GM21526 (cell line): ENCODE measurements around the gene DMXL2.
"Not testable (repeated sequence)": the region's sequence is repeated elsewhere in the genome, so short reads cannot be mapped to it uniquely, and the experiment has no call there.

Experiments used
- ATAC-seq: cut with Tn5 transposase; IDR thresholded peaks from one replicate; pipeline ENCODE4 v1.9.1; 2021; ENCODE audit warnings: moderate library complexity; ENCODE audit not compliant: unreplicated experiment, low FRiP score

Gene DMXL2

GRCh38 chr15:51425517-51426040 is 197.0 kb downstream of the DMXL2 start:
- no peak for ATAC-seq

GRCh38 chr15:51424780-51425179 is 197.8 kb downstream of the DMXL2 start:
- ATAC-seq = no peak

- ATAC-seq = not testable (repeated sequence)
Measured at GRCh38 chr15:51423040-51423439, 199.5 kb downstream of the DMXL2 start.

- no peak for ATAC-seq
Measured at GRCh38 chr15:51416129-51416528, 206.4 kb downstream of the DMXL2 start.

GRCh38 chr15:51414256-51414860 is 208.2 kb downstream of the DMXL2 start:
- no peak for ATAC-seq

- no peak for ATAC-seq
Measured at GRCh38 chr15:51405693-51406523, 216.7 kb downstream of the DMXL2 start.

GRCh38 chr15:51403946-51404695 is 218.4 kb downstream of the DMXL2 start:
- no peak for ATAC-seq

GRCh38 chr15:51403072-51403878 is 219.3 kb downstream of the DMXL2 start:
- no peak for ATAC-seq

- no peak for ATAC-seq
Measured at GRCh38 chr15:51401872-51402517, 220.6 kb downstream of the DMXL2 start.

- no peak for ATAC-seq
Measured at GRCh38 chr15:51401051-51401780, 221.4 kb downstream of the DMXL2 start.

- no peak for ATAC-seq
Measured at GRCh38 chr15:51398626-51399025, 223.9 kb downstream of the DMXL2 start.
